Endodermal cell (in vitro differentiated cells): ENCODE data around the gene CLTB. TPM values are rescaled to one million over a fixed set of nuclear protein-coding genes. Genes with fewer than 3 reads are reported as not detected.

Experiments
- DNase-seq: peaks from one replicate; pipeline ENCODE4 v3.0.0-alpha.2; 2017
- H3K27ac ChIP-seq: 2 replicates; pipeline ENCODE4 v1.5.1; 2013; ENCODE audit warnings: mild to moderate bottlenecking, low read depth, low read length, moderate library complexity
- H3K27me3 ChIP-seq: 2 replicates; pipeline ENCODE4 v1.6.1; 2013; ENCODE audit warnings: mild to moderate bottlenecking, low read length, moderate library complexity; ENCODE audit not compliant: insufficient read depth, control insufficient read depth, poor library complexity, severe bottlenecking
- H3K36me3 ChIP-seq: 2 replicates; pipeline ENCODE4 v1.7.0; 2013; ENCODE audit warnings: mild to moderate bottlenecking, low read length, moderate library complexity; ENCODE audit not compliant: control insufficient read depth, insufficient read depth
- H3K4me1 ChIP-seq: one replicate; pipeline ENCODE4 v1.7.0; 2013; ENCODE audit warnings: low read length; ENCODE audit not compliant: control insufficient read depth, insufficient read depth
- H3K4me3 ChIP-seq: 2 replicates; pipeline ENCODE4 v1.5.1; 2013; ENCODE audit warnings: mild to moderate bottlenecking, low read length, moderate library complexity
- H3K9ac ChIP-seq: 2 replicates; pipeline ENCODE4 v1.6.1; 2013; ENCODE audit warnings: mild to moderate bottlenecking, low read length, moderate library complexity; ENCODE audit not compliant: poor library complexity, severe bottlenecking; ENCODE audit errors: extremely low read depth
- H3K9me3 ChIP-seq: 2 replicates; pipeline ENCODE4 v1.6.1; 2013; ENCODE audit warnings: mild to moderate bottlenecking, low read length, moderate library complexity; ENCODE audit not compliant: control insufficient read depth
- H3K27ac Mint-ChIP-seq: 2 replicates; pipeline ENCODE4 v1.8.0; 2020; ENCODE audit warnings: mixed read lengths
- H3K27me3 Mint-ChIP-seq: 2 replicates; pipeline ENCODE4 v1.8.0; 2021; ENCODE audit warnings: mild to moderate bottlenecking, mixed read lengths; ENCODE audit not compliant: insufficient read depth
- H3K36me3 Mint-ChIP-seq: 2 replicates; pipeline ENCODE4 v1.8.0; 2020; ENCODE audit warnings: low read depth, mixed read lengths
- H3K4me1 Mint-ChIP-seq: 2 replicates; pipeline ENCODE4 v1.8.0; 2020; ENCODE audit warnings: mixed read lengths
- H3K4me3 Mint-ChIP-seq: 2 replicates; pipeline ENCODE4 v1.8.0; 2020; ENCODE audit warnings: mild to moderate bottlenecking, moderate library complexity, mixed read lengths
- H3K9me3 Mint-ChIP-seq: 2 replicates; pipeline ENCODE4 v1.8.0; 2020; ENCODE audit warnings: mild to moderate bottlenecking, mixed read lengths
- WGBS, 2 experiments: methylation state at CpG; one replicate each; pipeline versions ENCODE4 v1.1.5 to v1.1.7; 2013; ENCODE audit warnings: missing lambda C conversion rate in 2 of 2, mixed read lengths in 1 of 2; ENCODE audit not compliant: insufficient coverage in 1 of 2, insufficient read length in 1 of 2; 5-methylcytosine and 5-hydroxymethylcytosine counted together
- total RNA-seq, 2 donors: library from RNA; stranded (reverse); fragmentation: NEBNext Ultra II Directional in 1 of 2; extraction: Animal tissue kit (Norgen Biotek cat#: 25700) in 1 of 2; gene quantifications; 2 replicates in 1 of 2; 3 replicates in 1 of 2; pipeline ENCODE4 v1.2.1, GENCODE V29; 2021
- TF ChIP-seq, protein P1 (sequence below): fragments of 200-600 bp; sonication (generic); conservative IDR thresholded peaks from 2 replicates; pipeline ENCODE4 v1.5.0; 2021; ENCODE audit warnings: antibody characterized with exemption, mild to moderate bottlenecking

CLTB gene
- total RNA-seq, 2 donors from 2014 or later = 40.9 to 49.7 TPM

DNA sequence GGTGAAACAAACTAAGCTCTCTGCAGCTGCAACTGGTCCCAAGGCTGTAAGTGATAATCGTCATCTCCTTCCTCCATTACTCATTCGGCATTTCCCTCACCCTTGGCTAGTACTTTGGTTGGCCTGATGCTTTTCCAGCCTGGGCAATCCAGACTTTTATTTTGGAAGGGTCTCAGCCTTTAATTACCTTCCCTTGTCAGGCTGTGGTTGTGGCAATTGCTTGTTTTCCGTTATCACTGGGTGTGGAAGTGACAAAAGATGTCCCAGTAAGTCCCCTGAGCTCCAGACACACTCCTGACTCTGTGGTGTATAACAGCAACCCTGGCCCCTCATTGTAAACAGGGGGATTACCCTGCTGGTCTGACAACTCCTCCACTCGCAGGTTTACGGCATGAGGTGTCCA, 25.6 kb upstream of the CLTB start:
- 28 to 35% methylated on average over 5 of the region's 5 CpGs for WGBS, 2 experiments
- H3K9me3 ChIP-seq = peaks cover 7% of the 10 kb centered on the region
- peak; percentile 64 for DNase-seq
- H3K27me3 Mint-ChIP-seq = no peaks in the 10 kb centered on the region
- H3K27me3 ChIP-seq = no peaks in the 10 kb centered on the region
- H3K27ac Mint-ChIP-seq = peak overlapping the region; percentile 83
- TF ChIP-seq, protein P1, sequence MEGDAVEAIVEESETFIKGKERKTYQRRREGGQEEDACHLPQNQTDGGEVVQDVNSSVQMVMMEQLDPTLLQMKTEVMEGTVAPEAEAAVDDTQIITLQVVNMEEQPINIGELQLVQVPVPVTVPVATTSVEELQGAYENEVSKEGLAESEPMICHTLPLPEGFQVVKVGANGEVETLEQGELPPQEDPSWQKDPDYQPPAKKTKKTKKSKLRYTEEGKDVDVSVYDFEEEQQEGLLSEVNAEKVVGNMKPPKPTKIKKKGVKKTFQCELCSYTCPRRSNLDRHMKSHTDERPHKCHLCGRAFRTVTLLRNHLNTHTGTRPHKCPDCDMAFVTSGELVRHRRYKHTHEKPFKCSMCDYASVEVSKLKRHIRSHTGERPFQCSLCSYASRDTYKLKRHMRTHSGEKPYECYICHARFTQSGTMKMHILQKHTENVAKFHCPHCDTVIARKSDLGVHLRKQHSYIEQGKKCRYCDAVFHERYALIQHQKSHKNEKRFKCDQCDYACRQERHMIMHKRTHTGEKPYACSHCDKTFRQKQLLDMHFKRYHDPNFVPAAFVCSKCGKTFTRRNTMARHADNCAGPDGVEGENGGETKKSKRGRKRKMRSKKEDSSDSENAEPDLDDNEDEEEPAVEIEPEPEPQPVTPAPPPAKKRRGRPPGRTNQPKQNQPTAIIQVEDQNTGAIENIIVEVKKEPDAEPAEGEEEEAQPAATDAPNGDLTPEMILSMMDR = no peak
- H3K36me3 Mint-ChIP-seq = peaks cover 2% of the 10 kb centered on the region
- H3K4me1 ChIP-seq = peaks cover 18% of the 10 kb centered on the region
- peak overlapping the region; percentile 19 for H3K4me3 ChIP-seq
- no peaks in the 10 kb centered on the region for H3K36me3 ChIP-seq
- peaks cover 8% of the 10 kb centered on the region for H3K9me3 Mint-ChIP-seq
- H3K27ac ChIP-seq = no peak overlapping the region
- peaks cover 24% of the 10 kb centered on the region for H3K4me1 Mint-ChIP-seq
- peak overlapping the region; percentile 31 for H3K4me3 Mint-ChIP-seq
- H3K9ac ChIP-seq = peak overlapping the region; percentile 35

DNA sequence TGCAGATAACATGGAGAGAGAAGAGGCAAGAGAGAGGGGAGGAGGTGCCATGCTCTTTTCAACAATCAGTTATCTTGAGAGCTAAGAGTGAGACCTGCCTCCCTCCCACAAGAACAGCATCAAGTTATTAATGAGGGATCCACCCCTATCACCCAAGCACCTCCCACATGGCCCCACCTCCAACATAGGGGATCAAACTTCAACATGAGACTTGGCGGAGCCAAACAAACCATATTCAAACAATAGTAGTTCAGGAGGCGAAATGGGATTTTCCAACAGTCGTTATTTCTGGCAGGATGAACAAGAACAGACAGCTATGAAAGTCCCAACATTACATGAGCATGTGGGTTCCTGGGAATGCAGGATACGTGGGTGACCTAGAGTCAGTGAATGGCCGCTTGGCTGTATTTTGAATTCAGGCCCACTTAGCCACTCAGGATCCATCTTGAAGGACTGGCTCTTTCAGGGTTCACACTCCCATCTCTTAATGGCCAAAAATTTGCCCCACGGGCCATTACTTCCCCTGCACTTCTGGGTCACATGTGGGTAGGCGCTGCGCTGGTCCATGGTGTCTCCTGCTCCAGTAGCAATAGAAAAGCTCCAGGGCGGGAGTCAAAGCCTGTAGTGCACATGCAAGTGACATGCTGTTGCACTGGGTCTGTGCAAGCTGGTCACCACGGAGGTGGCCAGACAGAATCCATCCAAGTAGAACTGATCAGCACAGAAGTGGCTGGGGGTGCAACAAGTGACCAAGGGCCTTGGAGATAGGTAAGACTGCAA, 24.8 kb upstream of the CLTB start:
- H3K9me3 ChIP-seq = peaks cover 7% of the 10 kb centered on the region
- peaks cover 18% of the 10 kb centered on the region for H3K4me1 ChIP-seq
- TF ChIP-seq, protein P1 = no peak
- no peaks in the 10 kb centered on the region for H3K27me3 ChIP-seq
- peaks cover 22% of the 10 kb centered on the region for H3K4me1 Mint-ChIP-seq
- peak overlapping the region; percentile 19 for H3K4me3 ChIP-seq
- peaks cover 2% of the 10 kb centered on the region for H3K36me3 Mint-ChIP-seq
- peak; percentile 48 for DNase-seq
- no peaks in the 10 kb centered on the region for H3K36me3 ChIP-seq
- no peak overlapping the region for H3K27ac ChIP-seq
- H3K4me3 Mint-ChIP-seq = peak overlapping the region; percentile 31
- WGBS, 2 experiments = 89 to 92% methylated on average over 9 to 10 of the region's 10 CpGs
- no peaks in the 10 kb centered on the region for H3K27me3 Mint-ChIP-seq
- peak overlapping the region; percentile 46 for H3K27ac Mint-ChIP-seq
- H3K9ac ChIP-seq = no peak overlapping the region
- peaks cover 8% of the 10 kb centered on the region for H3K9me3 Mint-ChIP-seq

DNA sequence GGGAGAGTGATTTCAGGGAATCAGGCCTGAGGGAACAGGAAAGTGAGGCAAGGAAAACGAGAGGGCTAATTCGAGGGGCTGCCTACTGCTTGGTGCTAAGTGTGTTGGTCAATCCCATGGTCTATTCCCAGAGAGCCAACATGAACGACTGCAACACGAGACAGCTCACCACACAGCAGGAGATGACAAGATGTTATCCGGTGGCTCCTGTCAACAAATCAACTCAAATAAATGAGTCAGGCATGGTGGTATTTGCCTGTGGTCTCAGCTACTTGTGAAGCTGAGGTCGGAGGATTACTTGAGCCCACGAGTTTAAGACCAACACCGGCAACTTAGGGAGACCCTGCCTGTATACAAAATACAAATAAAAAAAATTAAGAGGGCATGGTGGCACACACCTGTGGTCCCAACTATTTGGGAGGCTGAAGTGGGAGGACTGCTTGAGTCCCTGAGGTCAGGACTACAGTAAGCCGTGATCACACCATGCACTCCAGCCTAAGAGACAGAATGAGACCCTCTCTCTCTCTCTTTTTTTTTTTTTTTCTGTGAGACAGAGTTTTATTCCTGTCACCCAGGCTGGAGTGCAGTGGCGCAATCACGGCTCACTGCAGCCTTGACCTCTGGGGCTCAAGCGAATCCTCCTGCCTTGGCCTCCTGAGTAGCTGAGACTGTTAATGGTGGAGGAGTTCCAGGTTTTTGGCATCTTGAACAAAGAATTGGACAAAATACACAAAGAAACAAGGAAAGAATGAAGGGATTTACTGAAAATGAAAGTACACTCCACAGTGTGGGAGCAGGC, 22.8 kb upstream of the CLTB start:
- peak; percentile 55 for DNase-seq
- Mint-ChIP-seq H3K9me3 (peaks cover 12% of the 10 kb centered on the region), H3K27me3 (no peaks in the 10 kb centered on the region), H3K27ac (no peak overlapping the region), H3K4me1 (peaks cover 22% of the 10 kb centered on the region), H3K36me3 (peaks cover 2% of the 10 kb centered on the region), H3K4me3 (no peak overlapping the region)
- no peak overlapping the region for H3K27ac ChIP-seq
- H3K9me3 ChIP-seq = peaks cover 18% of the 10 kb centered on the region
- TF ChIP-seq, protein P1 = no peak
- H3K4me3 ChIP-seq = peak overlapping the region; percentile 45
- WGBS, 2 experiments = 66 to 75% methylated on average over 8 to 12 of the region's 12 CpGs
- H3K9ac ChIP-seq = no peak overlapping the region
- no peaks in the 10 kb centered on the region for H3K36me3 ChIP-seq
- H3K4me1 ChIP-seq = peaks cover 18% of the 10 kb centered on the region
- H3K27me3 ChIP-seq = no peaks in the 10 kb centered on the region
